ENCODE data around the gene FTSJ3.
"Not testable (repeated sequence)": the region's sequence is repeated elsewhere in the genome, so short reads cannot be mapped to it uniquely, and the experiment has no call there.

The FTSJ3 gene

DNA sequence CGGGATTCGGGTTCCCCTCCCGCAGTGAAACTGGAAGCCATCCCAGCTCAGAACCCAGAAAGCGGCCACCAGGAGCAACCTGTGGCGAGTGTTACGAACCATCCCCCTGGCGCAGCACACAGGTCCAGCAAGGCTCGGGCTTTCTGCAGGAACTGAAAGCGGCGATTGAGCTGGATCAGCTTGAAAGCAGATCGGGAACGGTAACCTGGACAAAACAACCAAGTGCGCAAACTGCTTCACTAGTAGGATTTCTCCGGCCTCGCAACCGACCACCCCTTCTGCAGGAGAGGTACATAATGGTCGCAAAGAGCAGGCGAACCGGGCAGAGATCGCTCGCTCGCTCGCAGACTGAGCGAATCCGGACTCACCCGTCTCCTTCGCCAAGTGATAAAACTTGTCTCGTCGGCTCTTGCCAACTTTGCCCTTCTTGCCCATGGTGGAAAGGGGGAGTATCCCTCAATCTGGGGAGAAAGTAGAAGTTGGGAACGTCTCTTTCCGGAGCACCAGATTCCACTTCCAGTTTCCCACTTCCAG is 928 bp downstream of the FTSJ3 start:
- DNase-seq, result peak; percentile 21

- DNase-seq, result no peak
Measured at GRCh38 chr17:63824362-63824761, 3.1 kb downstream of the FTSJ3 start.

DNA sequence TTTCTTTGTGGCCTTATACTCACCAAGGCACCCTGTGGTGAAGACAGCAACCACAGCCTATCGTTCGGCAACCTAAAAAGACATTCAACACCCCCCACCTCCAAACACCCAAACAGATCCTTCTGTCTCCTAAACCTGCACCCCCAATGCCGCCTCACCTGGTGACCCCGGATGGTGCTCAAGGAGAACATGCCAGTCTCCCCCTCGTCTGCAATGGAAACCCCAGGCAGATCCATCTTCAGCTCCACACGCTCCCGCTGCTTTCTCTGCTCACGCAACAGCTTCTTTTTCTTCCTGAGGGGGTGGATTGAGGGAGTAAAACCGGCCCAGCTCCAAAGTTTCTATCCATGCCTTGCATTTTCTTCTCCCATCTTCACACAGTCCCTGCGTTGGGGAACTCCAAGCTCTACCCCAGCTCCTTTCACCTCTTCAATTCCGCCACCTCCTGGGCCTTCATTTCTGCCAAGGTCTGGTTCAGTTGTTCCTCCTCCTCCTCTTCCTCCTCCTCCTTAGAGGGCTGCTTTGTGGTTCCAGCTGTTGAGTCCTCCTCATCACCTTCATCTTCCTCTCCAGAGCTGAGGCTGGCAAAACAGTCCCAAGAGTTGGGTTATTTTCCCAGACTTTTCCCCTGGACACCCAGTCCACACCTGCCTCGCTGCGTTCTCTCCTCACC is 3.7 kb downstream of the FTSJ3 start:
- DNase-seq, result no peak

- DNase-seq, result no peak
Measured at GRCh38 chr17:63822537-63822936, 4.9 kb downstream of the FTSJ3 start.

DNA sequence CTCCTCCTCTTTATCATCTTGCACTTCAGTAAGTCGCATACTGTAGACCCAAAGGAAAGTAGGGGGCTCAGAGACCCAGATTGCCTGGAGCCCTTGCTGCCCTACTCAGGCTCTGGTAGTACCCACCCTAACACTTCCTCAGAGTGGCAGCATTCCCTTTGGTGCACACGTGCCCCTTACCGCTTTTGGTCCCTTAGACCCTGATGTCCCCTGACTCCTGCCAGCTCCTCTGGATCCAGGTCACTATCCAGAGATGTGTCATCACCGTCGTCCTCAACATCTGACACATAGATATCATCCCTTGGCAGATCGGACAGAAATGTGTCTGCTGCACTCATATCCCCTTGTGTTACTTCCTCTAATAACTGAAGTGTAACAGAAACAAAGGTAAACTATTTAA is 5.7 kb downstream of the FTSJ3 start:
- DNase-seq, result no peak

- no peak for DNase-seq
Measured at GRCh38 chr17:63820963-63821561, 6.4 kb downstream of the FTSJ3 start.

DNA sequence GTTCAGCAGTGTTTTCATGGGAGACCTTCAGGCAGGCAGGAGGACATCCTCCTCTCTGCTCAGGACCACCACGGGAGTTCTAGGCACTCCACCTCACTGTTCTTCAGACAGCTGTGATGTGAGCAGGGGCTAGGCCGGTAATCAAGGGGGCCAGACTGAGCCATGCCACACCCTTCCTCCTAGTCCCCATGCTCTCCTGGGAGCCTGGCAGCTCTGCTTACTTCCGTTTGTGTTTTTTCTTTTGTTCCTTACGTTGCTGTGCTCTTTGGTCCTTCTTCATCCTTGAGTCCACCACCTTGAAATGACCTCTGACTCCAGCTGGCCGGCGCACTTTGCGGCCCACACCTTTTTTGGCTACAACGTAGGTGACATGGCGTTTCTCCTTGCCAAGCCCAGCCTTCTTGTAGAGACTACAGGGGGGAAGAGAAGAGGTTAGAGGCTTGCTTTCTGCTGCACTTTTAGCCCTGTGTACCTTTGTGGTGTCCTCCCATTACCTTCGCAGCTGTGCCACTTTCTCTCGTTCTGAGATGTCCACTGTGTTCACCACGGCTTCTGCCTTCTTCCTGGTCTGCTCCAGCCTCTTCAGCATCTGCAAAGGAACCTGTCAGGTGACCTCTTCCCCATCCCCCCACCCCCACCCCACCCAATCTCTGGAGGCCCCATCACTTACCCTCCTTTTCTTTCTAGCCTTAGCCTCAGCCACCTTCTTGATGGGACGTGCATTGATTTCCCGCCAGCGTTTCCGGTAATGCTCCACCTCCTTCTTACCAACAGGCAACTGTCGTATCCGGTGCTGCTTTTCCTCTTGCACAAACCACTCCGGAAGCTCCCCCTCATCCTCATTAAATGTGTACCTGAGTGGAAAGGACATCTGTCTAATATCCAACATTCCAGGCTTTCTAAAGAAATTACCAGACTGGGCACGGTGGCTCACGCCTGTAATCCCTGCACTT is 7.6 kb downstream of the FTSJ3 start:
- no peak for DNase-seq

DNA sequence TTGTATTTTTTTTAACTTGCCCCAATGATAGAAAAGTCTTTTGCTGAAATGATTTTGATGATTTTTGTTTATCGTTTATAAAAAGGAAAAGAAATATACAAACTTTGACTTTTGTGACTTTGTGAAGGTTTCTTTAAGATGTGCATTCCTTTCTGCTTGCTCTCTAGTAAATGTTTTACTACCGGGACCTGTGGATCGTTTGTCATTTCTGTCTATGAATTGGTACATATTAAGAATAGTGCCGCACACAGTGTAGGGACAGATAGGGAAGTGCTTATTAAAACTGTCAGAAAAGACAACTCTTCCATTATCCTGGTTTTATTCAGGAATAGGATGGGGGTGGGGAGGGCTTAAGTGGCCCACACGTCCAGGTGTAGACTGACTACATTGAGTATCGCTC is 8.3 kb downstream of the FTSJ3 start:
- DNase-seq, result no peak

- no peak for DNase-seq
Measured at GRCh38 chr17:63817736-63818385, 9.6 kb downstream of the FTSJ3 start.

GRCh38 chr17:63816669-63817068 is 10.8 kb downstream of the FTSJ3 start:
- DNase-seq, result no peak

- DNase-seq, result no peak
Measured at GRCh38 chr17:63816123-63816522, 11.3 kb downstream of the FTSJ3 start.

DNA sequence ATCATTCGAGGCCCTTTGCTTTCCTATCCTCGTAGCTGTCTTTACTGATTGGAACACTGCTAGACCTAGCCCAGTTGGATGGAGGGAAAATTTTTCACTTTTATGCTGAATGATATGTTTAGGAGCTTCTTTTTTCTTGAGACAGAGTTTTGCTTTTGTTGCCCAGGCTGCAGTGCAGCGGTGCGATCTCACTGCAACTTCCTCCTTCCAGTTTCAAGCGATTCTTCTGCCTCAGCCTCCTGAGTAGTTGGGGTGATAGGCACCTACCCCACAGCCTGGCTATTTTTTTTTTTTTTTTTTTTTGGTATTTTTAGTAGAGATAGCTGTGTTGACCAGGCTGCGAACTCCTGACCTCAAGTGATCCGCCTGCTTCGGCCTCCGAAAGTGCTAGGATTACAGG is 17.5 kb downstream of the FTSJ3 start:
- DNase-seq, result no peak

GRCh38 chr17:63805591-63805990 is 21.9 kb downstream of the FTSJ3 start:
- DNase-seq, result no peak

- DNase-seq, result no peak
Measured at GRCh38 chr17:63804328-63804727, 23.1 kb downstream of the FTSJ3 start.

DNA sequence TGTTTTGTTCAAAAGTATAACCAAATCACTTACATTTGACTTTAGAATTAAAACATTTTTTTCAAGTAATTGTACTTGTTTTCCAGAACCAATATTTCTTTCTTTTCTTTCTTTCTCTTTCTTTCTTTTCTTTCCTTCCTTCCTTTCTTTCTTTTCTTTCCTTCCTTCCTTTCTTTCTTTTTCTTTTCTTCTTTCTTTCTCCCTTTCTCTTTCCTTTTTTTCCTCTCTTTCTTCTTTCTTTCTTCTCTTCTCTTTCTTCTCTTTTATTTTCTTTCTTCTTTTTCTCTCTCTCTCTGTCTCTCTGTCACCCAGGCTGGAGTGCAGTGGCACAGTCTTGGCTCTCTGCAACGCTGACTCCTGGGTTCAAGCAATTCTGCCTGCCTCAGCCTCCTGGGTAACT is 26.7 kb downstream of the FTSJ3 start:
- DNase-seq, result no peak

DNA sequence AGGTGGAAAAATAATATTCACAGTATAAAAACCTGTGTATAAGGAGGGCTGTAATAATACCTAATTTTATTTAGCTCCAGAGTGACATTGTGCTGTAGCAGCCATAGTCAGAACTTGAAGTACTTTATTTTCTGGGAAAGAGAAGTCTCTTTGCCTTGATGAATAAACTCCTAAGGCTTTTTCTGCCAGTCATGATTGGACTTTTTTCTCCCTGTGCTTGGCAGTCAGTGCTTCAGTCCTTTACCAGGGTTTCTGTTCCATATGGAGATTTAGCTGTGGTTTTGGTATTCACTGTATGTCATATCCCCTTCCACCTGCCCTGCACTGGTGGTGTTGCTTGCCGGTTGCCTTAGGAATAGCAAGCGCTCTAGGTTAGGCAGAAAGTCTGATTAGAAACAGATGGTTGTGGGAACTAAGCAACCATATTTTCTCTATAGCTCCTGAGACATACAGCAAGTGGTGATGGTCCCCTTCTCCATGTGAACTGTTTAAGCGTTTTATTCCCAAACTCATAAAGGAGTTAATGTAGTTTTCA is 28.8 kb downstream of the FTSJ3 start:
- no peak for DNase-seq

DNA sequence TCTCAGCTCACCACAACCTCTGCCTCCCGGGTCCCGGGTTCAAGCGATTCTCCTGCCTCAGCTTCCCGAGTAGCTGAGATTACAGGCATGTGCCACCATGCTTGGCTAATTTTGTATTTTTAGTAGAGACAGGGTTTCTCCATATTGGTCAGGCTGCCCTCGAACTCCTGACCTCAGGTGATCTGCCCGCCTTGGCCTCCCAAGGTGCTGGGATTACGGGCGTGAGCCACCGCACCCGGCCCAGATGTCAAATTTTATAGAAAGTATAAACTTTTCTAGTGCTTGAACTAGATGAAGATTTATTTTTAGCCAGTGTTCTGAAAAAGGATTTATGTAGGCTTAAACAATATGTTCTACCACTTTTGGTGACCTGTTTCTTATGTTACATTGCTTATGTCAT is 31.1 kb downstream of the FTSJ3 start:
- DNase-seq, result not testable (repeated sequence)

DNA sequence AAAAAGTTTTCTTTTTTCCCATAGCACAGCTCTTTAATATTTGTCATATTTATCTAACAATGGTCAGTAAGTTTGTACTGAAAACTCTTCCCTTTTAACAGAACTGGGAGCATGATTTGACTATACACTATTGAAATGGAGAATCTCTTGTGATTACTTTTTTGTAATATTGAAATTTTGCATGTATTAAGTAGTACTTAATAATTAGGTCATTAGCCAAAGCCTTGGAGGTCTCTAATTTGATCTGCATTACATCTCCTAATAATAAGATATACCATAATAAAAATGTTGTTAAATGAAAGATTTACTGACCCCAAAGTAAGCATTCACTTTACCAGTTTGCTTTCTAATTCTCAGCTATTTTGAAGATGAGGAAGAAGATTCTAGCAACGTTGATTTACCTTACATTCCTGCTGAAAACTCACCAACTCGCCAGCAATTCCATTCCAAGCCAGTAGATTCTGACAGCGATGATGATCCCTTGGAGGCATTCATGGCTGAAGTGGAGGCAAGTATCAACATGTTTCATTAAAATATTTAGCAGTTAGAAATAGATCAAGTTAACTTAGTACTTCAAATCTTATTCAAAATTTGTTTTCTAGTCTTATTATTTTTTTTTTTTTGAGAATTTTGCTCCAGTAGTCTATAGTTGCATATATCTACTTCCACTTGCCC is 35.3 kb downstream of the FTSJ3 start:
- no peak for DNase-seq

DNA sequence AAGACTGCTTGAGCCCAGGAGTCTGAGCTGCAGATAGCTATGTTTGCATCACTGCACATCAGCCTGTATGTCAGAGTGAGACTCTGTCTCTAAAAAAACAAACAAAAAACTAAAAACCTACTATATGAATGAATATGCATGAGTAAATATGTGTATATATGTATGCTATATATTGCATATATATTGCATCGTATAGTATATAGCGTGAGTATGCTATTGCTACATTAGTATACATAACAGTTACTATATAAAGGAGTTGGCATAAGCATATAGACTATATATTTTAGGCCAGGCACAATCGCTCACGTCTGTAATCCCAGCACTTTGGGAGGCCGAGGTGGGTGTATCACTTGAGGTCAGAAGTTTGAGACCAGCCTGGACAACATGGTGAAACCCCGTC is 37.4 kb downstream of the FTSJ3 start:
- DNase-seq, result no peak

GRCh38 chr17:63786971-63787711 is 40.3 kb downstream of the FTSJ3 start:
- DNase-seq, result no peak

- no peak for DNase-seq
Measured at GRCh38 chr17:63786117-63786516, 41.3 kb downstream of the FTSJ3 start.

Data from T1000 (cell line).